Mesendoderm (in vitro differentiated cells): ENCODE data around the gene POLR2E.

Experiments
- DNase-seq: peaks from one replicate; pipeline ENCODE4 v3.0.0; 2013
- H2AK5ac ChIP-seq: 2 replicates; pipeline ENCODE4 v1.6.1; 2013; ENCODE audit warnings: low read length, inconsistent platforms
- H2BK120ac ChIP-seq: 2 replicates; pipeline ENCODE4 v1.6.1; 2013; ENCODE audit warnings: low read depth, mild to moderate bottlenecking, low read length, moderate library complexity, mixed read lengths
- H2BK15ac ChIP-seq: replicated peaks from 2 replicates; pipeline ENCODE4 v1.6.1; 2013; ENCODE audit warnings: low read depth, mild to moderate bottlenecking, moderate library complexity
- H2BK5ac ChIP-seq: 2 replicates; pipeline ENCODE4 v1.6.1; 2013; ENCODE audit warnings: low read length, inconsistent platforms
- H3K18ac ChIP-seq: 2 replicates; pipeline ENCODE4 v1.6.1; 2013; ENCODE audit warnings: mild to moderate bottlenecking, low read length, mixed read lengths
- H3K23ac ChIP-seq: one replicate; pipeline ENCODE4 v1.6.1; 2013; ENCODE audit warnings: low read length
- H3K27ac ChIP-seq: 2 replicates; pipeline ENCODE4 v1.5.1; 2013; ENCODE audit warnings: low read depth, mild to moderate bottlenecking, inconsistent platforms, low read length, moderate library complexity
- H3K27me3 ChIP-seq: 2 replicates; pipeline ENCODE4 v1.6.1; 2013; ENCODE audit warnings: low read length, control low read depth, mild to moderate bottlenecking, inconsistent platforms; ENCODE audit not compliant: insufficient read depth, poor library complexity
- H3K36me3 ChIP-seq: 2 replicates; pipeline ENCODE4 v1.6.1; 2013; ENCODE audit warnings: low read length, inconsistent platforms; ENCODE audit not compliant: control insufficient read depth, insufficient read depth
- H3K4ac ChIP-seq: one replicate; pipeline ENCODE4 v1.6.1; 2013; ENCODE audit warnings: low read depth, mild to moderate bottlenecking, low read length, moderate library complexity
- H3K4me1 ChIP-seq: 2 replicates; pipeline ENCODE4 v1.6.1; 2013; ENCODE audit warnings: low read depth, low read length, inconsistent platforms; ENCODE audit not compliant: control insufficient read depth
- H3K4me2 ChIP-seq: 2 replicates; pipeline ENCODE4 v1.6.1; 2013; ENCODE audit warnings: low read length
- H3K4me3 ChIP-seq: 2 replicates; pipeline ENCODE4 v1.5.1; 2013; ENCODE audit warnings: mild to moderate bottlenecking, low read length
- H3K56ac ChIP-seq: one replicate; pipeline ENCODE4 v1.6.1; 2013; ENCODE audit warnings: low read length
- H3K79me1 ChIP-seq: 2 replicates; pipeline ENCODE4 v1.6.1; 2013; ENCODE audit warnings: low read length, inconsistent platforms
- H3K79me2 ChIP-seq: 2 replicates; pipeline ENCODE4 v1.6.1; 2013; ENCODE audit warnings: mild to moderate bottlenecking, low read length; ENCODE audit not compliant: control insufficient read depth, insufficient read depth
- H3K9ac ChIP-seq: 2 replicates; pipeline ENCODE4 v1.6.1; 2013; ENCODE audit warnings: low read length, inconsistent platforms
- H4K5ac ChIP-seq: one replicate; pipeline ENCODE4 v1.6.1; 2013; ENCODE audit warnings: low read length
- H4K8ac ChIP-seq: one replicate; pipeline ENCODE4 v1.6.1; 2013; ENCODE audit warnings: low read depth, mild to moderate bottlenecking, control low read depth, low read length, moderate library complexity
- WGBS: extraction: QIAGEN DNeasy Blood & Tissue Kit; methylation state at CpG from one replicate; pipeline ENCODE4 v1.1.7; 2013; ENCODE audit warnings: low lambda C conversion rate, missing lambda C conversion rate; ENCODE audit not compliant: insufficient coverage; ENCODE audit errors: extremely low coverage; 5-methylcytosine and 5-hydroxymethylcytosine counted together

Gene POLR2E

DNA sequence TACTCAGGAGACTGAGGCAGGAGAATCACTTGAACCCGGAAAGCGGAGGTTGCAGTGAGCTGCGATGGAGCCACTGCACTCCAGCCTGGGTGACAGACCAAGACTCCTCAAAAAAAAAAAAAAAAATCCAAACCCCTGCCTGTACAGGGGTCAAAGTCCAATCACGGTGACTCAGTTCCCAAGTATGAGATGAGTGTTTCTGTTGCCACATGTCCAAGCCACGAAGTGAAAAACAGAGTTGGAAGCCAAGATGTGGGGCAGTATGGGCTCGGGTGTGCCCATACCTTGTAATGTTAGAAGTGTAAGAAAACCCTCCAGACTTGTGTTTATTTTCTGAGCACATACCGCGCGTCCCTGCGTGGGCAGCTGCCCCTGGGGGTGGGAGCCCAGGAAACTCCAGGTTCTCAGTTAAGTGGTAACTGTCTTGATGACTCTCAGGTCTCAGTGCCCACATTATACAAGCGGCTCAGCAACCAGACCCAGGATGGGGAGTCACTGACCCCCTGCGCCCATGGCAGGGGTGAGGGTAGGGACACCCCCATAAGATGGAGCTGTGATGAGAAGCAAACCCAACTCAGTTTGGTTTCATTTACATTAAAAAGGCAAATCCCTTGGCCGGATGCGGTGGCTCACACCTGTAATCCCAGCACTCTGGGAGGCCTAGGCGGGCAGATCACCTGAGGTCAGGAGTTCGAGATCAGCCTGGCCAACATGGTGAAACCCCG lies 7.4 kb upstream of the POLR2E start:
- no peak overlapping the region for H2BK5ac ChIP-seq
- H3K27me3 ChIP-seq, result no peaks in the 10 kb centered on the region
- H3K4me1 ChIP-seq, result peaks cover 3% of the 10 kb centered on the region
- no peak overlapping the region for H3K23ac ChIP-seq
- H3K56ac ChIP-seq, result peak overlapping the region; percentile 27
- no peak overlapping the region for H4K8ac ChIP-seq
- H3K79me1 ChIP-seq, result no peaks in the 10 kb centered on the region
- peak; percentile 47 for DNase-seq
- H3K4me3 ChIP-seq, result no peak overlapping the region
- H2AK5ac ChIP-seq, result peak overlapping the region; percentile 20
- H3K27ac ChIP-seq, result no peak overlapping the region
- no peak overlapping the region for H2BK15ac ChIP-seq
- H4K5ac ChIP-seq, result no peak overlapping the region
- no peak overlapping the region for H3K4me2 ChIP-seq
- no peak overlapping the region for H3K18ac ChIP-seq
- WGBS, result no CpG with 5 or more reads among the region's 17 CpGs
- no peak overlapping the region for H2BK120ac ChIP-seq
- no peak overlapping the region for H3K9ac ChIP-seq
- H3K4ac ChIP-seq, result no peak overlapping the region
- H3K36me3 ChIP-seq, result peaks cover 2% of the 10 kb centered on the region
- H3K79me2 ChIP-seq, result peaks cover 4% of the 10 kb centered on the region

DNA sequence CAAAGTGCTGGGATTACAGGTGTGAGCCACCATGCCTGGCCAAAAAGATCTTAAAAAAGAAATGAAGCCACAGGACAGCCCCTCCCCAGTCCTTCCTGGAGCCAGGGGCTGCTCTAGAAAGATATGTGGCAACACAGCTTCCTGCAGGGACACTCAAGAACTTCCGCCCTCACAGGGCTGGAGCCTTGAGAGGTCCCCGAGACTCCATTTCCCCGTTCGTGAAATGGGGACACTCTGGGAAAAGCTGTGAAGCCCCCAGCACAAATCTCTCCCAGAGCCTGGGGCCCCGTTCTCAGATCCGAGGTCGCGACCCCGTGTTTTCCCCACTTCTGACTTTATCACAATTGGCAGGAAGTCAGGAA lies 6.1 kb upstream of the POLR2E start:
- peak overlapping the region; percentile 11 for H3K18ac ChIP-seq
- H3K4ac ChIP-seq, result no peak overlapping the region
- peaks cover 4% of the 10 kb centered on the region for H3K79me2 ChIP-seq
- no peak overlapping the region for H2BK15ac ChIP-seq
- no peaks in the 10 kb centered on the region for H3K79me1 ChIP-seq
- no peak overlapping the region for H3K23ac ChIP-seq
- no peak overlapping the region for H2AK5ac ChIP-seq
- peak overlapping the region; percentile 83 for H3K27ac ChIP-seq
- peak overlapping the region; percentile 4 for H2BK5ac ChIP-seq
- H3K56ac ChIP-seq, result peak overlapping the region; percentile 85
- H3K9ac ChIP-seq, result peak overlapping the region; percentile 35
- DNase-seq, result peak; percentile 50
- no peak overlapping the region for H2BK120ac ChIP-seq
- WGBS, result no CpG with 5 or more reads among the region's 9 CpGs
- H4K8ac ChIP-seq, result no peak overlapping the region
- H3K36me3 ChIP-seq, result no peaks in the 10 kb centered on the region
- H4K5ac ChIP-seq, result peak overlapping the region; percentile 56
- no peak overlapping the region for H3K4me3 ChIP-seq
- peaks cover 3% of the 10 kb centered on the region for H3K4me1 ChIP-seq
- H3K4me2 ChIP-seq, result no peak overlapping the region
- H3K27me3 ChIP-seq, result no peaks in the 10 kb centered on the region

DNA sequence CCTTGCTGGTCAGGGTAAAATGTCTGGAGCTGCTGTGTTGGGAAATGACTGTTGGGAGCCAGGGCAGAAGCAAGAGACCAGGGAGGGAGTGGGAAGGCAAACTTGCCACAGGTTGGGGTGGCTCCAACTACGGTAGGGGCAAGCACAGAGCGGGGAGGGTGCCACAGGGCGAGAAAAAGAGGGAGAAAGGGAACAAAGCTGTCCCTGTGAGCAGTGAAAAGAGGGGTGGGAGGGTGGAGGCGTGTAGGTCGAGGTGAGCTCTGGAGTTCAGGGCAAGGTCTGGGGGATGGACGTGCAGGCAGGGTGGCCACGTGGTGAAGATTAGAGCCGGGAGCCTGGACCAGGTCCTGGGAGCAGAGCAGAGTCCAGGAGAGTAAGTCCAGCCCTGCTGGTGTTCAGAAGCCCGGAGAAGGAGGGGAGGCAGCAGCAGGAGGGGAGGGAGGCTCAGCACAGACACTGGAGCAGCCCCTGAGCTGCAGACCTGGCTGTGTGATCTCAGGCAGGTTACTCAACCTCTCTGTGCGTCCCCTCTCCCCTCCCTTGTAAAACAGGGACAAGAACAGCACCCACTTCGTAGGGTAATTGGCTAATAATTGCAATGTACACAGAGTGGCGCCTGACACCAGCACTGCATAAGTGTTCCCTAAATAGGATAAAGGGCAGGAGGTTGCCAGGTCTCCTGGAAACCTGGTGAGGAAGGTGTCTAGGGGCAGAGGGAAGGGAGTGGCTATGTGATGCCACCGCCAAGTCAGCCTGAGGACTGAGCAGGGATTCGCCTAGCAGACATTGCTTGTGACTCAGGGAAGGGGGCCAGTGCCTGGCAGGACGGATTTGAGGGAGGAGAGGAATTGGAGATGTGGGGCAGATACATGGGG lies 3.2 kb upstream of the POLR2E start:
- H3K27me3 ChIP-seq, result no peaks in the 10 kb centered on the region
- H3K27ac ChIP-seq, result no peak overlapping the region

DNA sequence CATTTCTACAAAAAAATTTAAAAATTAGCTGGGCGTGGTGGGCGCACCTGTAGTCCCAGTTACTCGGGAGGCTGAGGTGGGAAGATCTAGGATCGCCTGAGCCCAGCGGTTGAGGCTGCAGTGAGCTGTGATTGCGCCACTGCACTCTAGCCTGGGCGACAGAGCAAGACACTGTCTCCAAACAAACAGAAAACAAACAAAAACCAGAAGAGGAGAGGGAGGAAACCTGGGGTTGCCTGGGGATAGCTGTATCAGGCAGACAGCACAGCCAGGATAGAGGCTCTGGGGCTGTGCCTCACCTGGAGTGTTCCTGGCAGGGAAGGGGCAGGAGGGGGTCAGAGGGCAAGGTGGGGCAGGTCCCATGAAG lies 2.6 kb upstream of the POLR2E start:
- no peak overlapping the region for H3K4me2 ChIP-seq
- H2AK5ac ChIP-seq, result no peak overlapping the region
- peaks cover 3% of the 10 kb centered on the region for H3K4me1 ChIP-seq
- H3K23ac ChIP-seq, result no peak overlapping the region
- no peak overlapping the region for H2BK15ac ChIP-seq
- no peak overlapping the region for H2BK120ac ChIP-seq
- no peaks in the 10 kb centered on the region for H3K27me3 ChIP-seq
- H3K79me1 ChIP-seq, result peaks cover 7% of the 10 kb centered on the region
- no peak overlapping the region for H3K4ac ChIP-seq
- H4K8ac ChIP-seq, result no peak overlapping the region
- no peak overlapping the region for H3K27ac ChIP-seq
- no peak overlapping the region for H3K4me3 ChIP-seq
- no peak overlapping the region for H3K56ac ChIP-seq
- H3K79me2 ChIP-seq, result peaks cover 20% of the 10 kb centered on the region
- DNase-seq, result no peak
- H3K36me3 ChIP-seq, result no peaks in the 10 kb centered on the region
- no CpG with 5 or more reads among the region's 7 CpGs for WGBS
- H3K9ac ChIP-seq, result no peak overlapping the region
- H2BK5ac ChIP-seq, result no peak overlapping the region
- no peak overlapping the region for H3K18ac ChIP-seq
- no peak overlapping the region for H4K5ac ChIP-seq

More for the DNA sequence above, 3.2 kb upstream of the POLR2E start:
- Histone ChIP-seq H4K5ac (no peak overlapping the region), H3K9ac (no peak overlapping the region), H3K56ac (no peak overlapping the region), H3K4me3 (no peak overlapping the region), H2AK5ac (no peak overlapping the region), H3K4ac (no peak overlapping the region), H4K8ac (no peak overlapping the region), H2BK120ac (no peak overlapping the region), H3K4me2 (no peak overlapping the region), H3K36me3 (no peaks in the 10 kb centered on the region), H3K18ac (no peak overlapping the region), H3K79me1 (peaks cover 7% of the 10 kb centered on the region), H2BK15ac (no peak overlapping the region), H2BK5ac (no peak overlapping the region), H3K4me1 (peaks cover 3% of the 10 kb centered on the region), H3K23ac (no peak overlapping the region), H3K79me2 (peaks cover 17% of the 10 kb centered on the region)
- DNase-seq, result no peak
- WGBS, result no CpG with 5 or more reads among the region's 15 CpGs

DNA sequence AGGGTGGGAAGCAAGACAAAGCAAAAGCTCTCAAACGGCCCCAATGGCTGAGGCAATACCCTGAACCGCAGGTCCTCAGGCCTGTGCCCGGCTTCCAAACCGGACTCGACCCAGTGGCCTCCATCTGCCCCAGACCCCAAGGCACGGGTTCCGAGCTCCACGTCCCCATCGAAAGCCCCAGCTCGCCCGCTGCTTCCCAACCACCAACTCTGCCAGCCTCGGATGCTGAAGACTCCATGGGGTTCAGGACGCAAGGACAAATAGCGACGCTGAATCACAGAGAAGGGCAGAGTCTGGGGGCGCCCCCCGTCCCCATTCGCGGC lies 559 bp downstream of the POLR2E start:
- Histone ChIP-seq H2BK5ac (no peak overlapping the region), H3K4me3 (peak overlapping the region; percentile 65), H2BK120ac (no peak overlapping the region), H3K9ac (peak overlapping the region; percentile 79), H2AK5ac (no peak overlapping the region), H3K4ac (peak overlapping the region; percentile 59), H3K56ac (peak overlapping the region; percentile 86), H3K79me2 (peaks cover 20% of the 10 kb centered on the region), H3K4me2 (peak overlapping the region; percentile 43), H3K79me1 (peaks cover 7% of the 10 kb centered on the region), H3K36me3 (no peaks in the 10 kb centered on the region), H3K4me1 (no peaks in the 10 kb centered on the region), H3K27me3 (no peaks in the 10 kb centered on the region), H2BK15ac (no peak overlapping the region), H4K8ac (no peak overlapping the region), H3K18ac (no peak overlapping the region), H3K27ac (no peak overlapping the region), H4K5ac (no peak overlapping the region), H3K23ac (no peak overlapping the region)
- no peak for DNase-seq
- no CpG with 5 or more reads among the region's 19 CpGs for WGBS
